Fibroblast of lung (primary cell): ENCODE data around the gene DACH2. TPM values are rescaled to one million over a fixed set of nuclear protein-coding genes. Genes with fewer than 3 reads are reported as not detected.

Experiments
- DNase-seq, 2 donors: peaks; one replicate each; pipeline versions ENCODE4 v3.0.0 to v3.0.0-alpha.2; 2010; ENCODE audit warnings: low read depth in 2 of 2
- H2AFZ ChIP-seq: 2 replicates; pipeline ENCODE4 v1.5.1; 2012; ENCODE audit warnings: low read length, control low read depth, inconsistent platforms
- H3K27ac ChIP-seq: 2 replicates; pipeline ENCODE4 v1.5.1; 2011; ENCODE audit warnings: low read length, control low read depth; ENCODE audit not compliant: insufficient read depth
- H3K27me3 ChIP-seq: 2 replicates; pipeline ENCODE4 v1.5.1; 2011; ENCODE audit warnings: mild to moderate bottlenecking, low read length; ENCODE audit not compliant: control insufficient read depth, insufficient read depth
- H3K36me3 ChIP-seq: 2 replicates; pipeline ENCODE4 v1.5.1; 2011; ENCODE audit warnings: low read length; ENCODE audit not compliant: control insufficient read depth, insufficient read depth
- H3K4me1 ChIP-seq: 2 replicates; pipeline ENCODE4 v1.5.1; 2011; ENCODE audit warnings: low read length; ENCODE audit not compliant: control insufficient read depth, insufficient read depth; ENCODE audit errors: extremely low read depth
- H3K4me2 ChIP-seq: 2 replicates; pipeline ENCODE4 v1.5.1; 2011; ENCODE audit warnings: low read length, control low read depth; ENCODE audit not compliant: insufficient read depth; ENCODE audit errors: extremely low read depth
- H3K4me3 ChIP-seq, 4 experiments: fragments of 200-600 bp in 1 of 4; sonication (generic) in 1 of 4; replicated peaks in 1 of 4; 2 replicates each; pipeline ENCODE4 v1.5.1; 2011 to 2016; ENCODE audit warnings: low read length in 4 of 4, low read depth in 3 of 4, mild to moderate bottlenecking in 3 of 4, control low read depth in 2 of 4, inconsistent platforms in 1 of 4, mixed read lengths in 1 of 4; ENCODE audit not compliant: insufficient read depth in 1 of 4; ENCODE audit errors: control extremely low read depth in 1 of 4
- H3K79me2 ChIP-seq: 2 replicates; pipeline ENCODE4 v1.5.1; 2012; ENCODE audit warnings: mild to moderate bottlenecking, low read length, inconsistent platforms; ENCODE audit not compliant: control insufficient read depth, insufficient read depth
- H3K9ac ChIP-seq: 2 replicates; pipeline ENCODE4 v1.5.1; 2011; ENCODE audit warnings: mild to moderate bottlenecking, low read length, control low read depth; ENCODE audit not compliant: insufficient read depth
- H3K9me3 ChIP-seq: 2 replicates; pipeline ENCODE4 v1.5.1; 2012; ENCODE audit warnings: low read depth, low read length; ENCODE audit not compliant: control insufficient read depth, insufficient read depth
- H4K20me1 ChIP-seq: 2 replicates; pipeline ENCODE4 v1.5.1; 2011; ENCODE audit warnings: low read length; ENCODE audit not compliant: control insufficient read depth, insufficient read depth; ENCODE audit errors: extremely low read depth
- EZH2 ChIP-seq: IDR thresholded peaks from 2 replicates; pipeline ENCODE4 v1.5.1; 2012; ENCODE audit warnings: low read length, control low read depth, mild to moderate bottlenecking; ENCODE audit errors: missing control alignments
- polyA plus RNA-seq, 2 donors: library from polyadenylated mRNA; depleted of rRNA in 1 of 2; stranded (reverse) in 1 of 2; unstranded in 1 of 2; fragments of >200 nt; gene quantifications; 2 replicates each; pipeline ENCODE4 v1.2.1, GENCODE V29; 2011 to 2012; ENCODE audit warnings: missing spikeins in 1 of 2
- total RNA-seq: library from RNA; depleted of rRNA; stranded (reverse); fragments of >200 nt; gene quantifications from 2 replicates; pipeline ENCODE4 v1.2.1, GENCODE V29; 2014
- TF ChIP-seq, protein P1 (sequence below), 2 donors: IDR thresholded peaks in 1 of 2; conservative IDR thresholded peaks in 1 of 2; 1 replicate in 1 of 2; 2 replicates in 1 of 2; pipeline ENCODE4 v1.5.1; 2011 to 2012; ENCODE audit warnings: low read length in 2 of 2, control low read depth in 1 of 2, inconsistent platforms in 1 of 2, low read depth in 1 of 2, mild to moderate bottlenecking in 1 of 2

The DACH2 gene
- total and polyA plus RNA-seq, 2 donors (not counting 1 experiment from before 2014, with no cell fraction given), result 0.24 to 0.99 TPM

DNA sequence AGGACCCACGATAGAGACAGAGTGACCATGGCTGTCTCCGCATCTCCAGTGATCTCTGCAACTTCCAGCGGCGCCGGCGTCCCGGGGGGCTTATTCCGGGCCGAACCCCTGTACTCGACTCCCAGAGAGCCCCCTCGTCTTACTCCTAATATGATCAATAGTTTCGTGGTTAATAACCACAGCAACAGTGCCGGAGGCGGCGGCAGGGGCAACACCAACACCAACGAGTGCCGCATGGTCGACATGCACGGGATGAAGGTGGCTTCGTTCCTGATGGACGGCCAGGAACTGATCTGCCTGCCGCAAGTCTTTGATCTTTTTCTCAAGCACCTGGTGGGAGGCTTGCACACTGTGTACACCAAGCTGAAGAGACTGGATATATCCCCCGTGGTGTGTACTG is 343 bp downstream of the DACH2 start:
- no peak for DNase-seq
- Histone ChIP-seq H3K27ac (no peak overlapping the region), H3K4me2 (peak overlapping the region; percentile 10), H3K4me1 (no peaks in the 10 kb centered on the region), H2AFZ (no peak overlapping the region), H3K27me3 (no peaks in the 10 kb centered on the region), H3K9me3 (no peaks in the 10 kb centered on the region), H3K36me3 (no peaks in the 10 kb centered on the region), H3K4me3 (peak overlapping the region; percentile 38 to 78 (median 51)), H3K79me2 (no peaks in the 10 kb centered on the region), H4K20me1 (no peaks in the 10 kb centered on the region), H3K9ac (no peak overlapping the region)
- TF ChIP-seq, protein P1, sequence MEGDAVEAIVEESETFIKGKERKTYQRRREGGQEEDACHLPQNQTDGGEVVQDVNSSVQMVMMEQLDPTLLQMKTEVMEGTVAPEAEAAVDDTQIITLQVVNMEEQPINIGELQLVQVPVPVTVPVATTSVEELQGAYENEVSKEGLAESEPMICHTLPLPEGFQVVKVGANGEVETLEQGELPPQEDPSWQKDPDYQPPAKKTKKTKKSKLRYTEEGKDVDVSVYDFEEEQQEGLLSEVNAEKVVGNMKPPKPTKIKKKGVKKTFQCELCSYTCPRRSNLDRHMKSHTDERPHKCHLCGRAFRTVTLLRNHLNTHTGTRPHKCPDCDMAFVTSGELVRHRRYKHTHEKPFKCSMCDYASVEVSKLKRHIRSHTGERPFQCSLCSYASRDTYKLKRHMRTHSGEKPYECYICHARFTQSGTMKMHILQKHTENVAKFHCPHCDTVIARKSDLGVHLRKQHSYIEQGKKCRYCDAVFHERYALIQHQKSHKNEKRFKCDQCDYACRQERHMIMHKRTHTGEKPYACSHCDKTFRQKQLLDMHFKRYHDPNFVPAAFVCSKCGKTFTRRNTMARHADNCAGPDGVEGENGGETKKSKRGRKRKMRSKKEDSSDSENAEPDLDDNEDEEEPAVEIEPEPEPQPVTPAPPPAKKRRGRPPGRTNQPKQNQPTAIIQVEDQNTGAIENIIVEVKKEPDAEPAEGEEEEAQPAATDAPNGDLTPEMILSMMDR (conservative IDR thresholded peaks at IDR 0.05 in 1 of 2, IDR thresholded peaks at IDR 0.05 in 1 of 2; ENCODE audit: low read depth in 1 of 2, low read length in 2 of 2), result no peak
- TF ChIP-seq EZH2, result no peak

DNA sequence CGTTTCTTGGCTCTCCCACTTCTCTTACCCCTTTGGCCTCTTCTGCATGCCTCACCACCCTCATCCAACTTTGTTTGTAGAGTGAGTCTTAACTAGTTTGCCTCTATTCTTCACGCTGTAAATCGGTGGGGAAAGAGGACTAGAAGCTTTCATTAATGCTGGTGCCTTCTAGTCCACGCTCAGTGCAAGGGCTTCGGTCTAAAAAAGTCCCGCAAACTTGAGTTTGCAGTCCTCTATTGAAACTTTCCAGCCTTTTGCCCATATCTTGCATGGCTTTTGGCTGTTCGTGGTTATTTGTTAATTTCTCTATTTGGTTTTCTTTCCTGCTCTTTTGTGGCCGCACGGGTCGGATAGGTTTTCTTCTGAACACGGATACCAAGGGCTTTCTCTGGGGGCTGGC is 868 bp downstream of the DACH2 start:
- TF ChIP-seq, protein P1 (conservative IDR thresholded peaks at IDR 0.05 in 1 of 2, IDR thresholded peaks at IDR 0.05 in 1 of 2; ENCODE audit: low read depth in 1 of 2, low read length in 2 of 2), result no peak
- TF ChIP-seq EZH2, result no peak
- no peak for DNase-seq
- H3K9me3 ChIP-seq, result no peaks in the 10 kb centered on the region
- H3K4me2 ChIP-seq, result peak overlapping the region; percentile 38
- no peaks in the 10 kb centered on the region for H3K4me1 ChIP-seq
- no peak overlapping the region for H3K27ac ChIP-seq
- no peaks in the 10 kb centered on the region for H3K79me2 ChIP-seq
- H3K4me3 ChIP-seq, result peak overlapping the region; percentile 14 to 78 (median 51)
- no peaks in the 10 kb centered on the region for H3K36me3 ChIP-seq
- no peak overlapping the region for H2AFZ ChIP-seq
- no peaks in the 10 kb centered on the region for H3K27me3 ChIP-seq
- no peaks in the 10 kb centered on the region for H4K20me1 ChIP-seq
- no peak overlapping the region for H3K9ac ChIP-seq

- no peak overlapping the region for H3K9ac ChIP-seq
- H3K4me2 ChIP-seq, result no peak overlapping the region
- no peaks in the 10 kb centered on the region for H3K4me1 ChIP-seq
- no peaks in the 10 kb centered on the region for H3K27me3 ChIP-seq
- H3K36me3 ChIP-seq, result no peaks in the 10 kb centered on the region
- H4K20me1 ChIP-seq, result no peaks in the 10 kb centered on the region
- no peak overlapping the region for H2AFZ ChIP-seq
- H3K4me3 ChIP-seq, result no peak overlapping the region
- no peaks in the 10 kb centered on the region for H3K79me2 ChIP-seq
- no peaks in the 10 kb centered on the region for H3K9me3 ChIP-seq
- DNase-seq, result no peak
- TF ChIP-seq, protein P1 (conservative IDR thresholded peaks at IDR 0.05 in 1 of 2, IDR thresholded peaks at IDR 0.05 in 1 of 2; ENCODE audit: low read depth in 1 of 2, low read length in 2 of 2), result no peak
- no peak for TF ChIP-seq EZH2
- H3K27ac ChIP-seq, result no peak overlapping the region
Observed at GRCh38 chrX:86154553-86154952, 6.3 kb downstream of the DACH2 start.
